B cell (primary cell): ENCODE data around the gene PRM1. TPM values are rescaled to one million over a fixed set of nuclear protein-coding genes. Genes with fewer than 3 reads are reported as not detected.

Experiments
- ATAC-seq: fragments of 200-7000 bp; cut with Tn5 transposase; one replicate; pipeline ENCODE4 v1.10.0; 2021; ENCODE audit warnings: low read depth, mild to moderate bottlenecking, moderate number of reproducible peaks, moderate library complexity
- CTCF ChIA-PET: fragments of 350-600 bp; sonication (Branson Sonifier 250); formaldehyde crosslinking; loops from one replicate; lab custom pipeline; 2021; ENCODE audit warnings: antibody characterized with exemption, inconsistent platforms; lab: Charles Lee
- POLR2A ChIA-PET: fragments of 350-600 bp; sonication (Branson Sonifier 250); formaldehyde crosslinking; loops from one replicate; lab custom pipeline; 2021; ENCODE audit warnings: antibody characterized with exemption; lab: Charles Lee
- DNase-seq: peaks from one replicate; pipeline ENCODE4 v3.0.0; 2013
- H2AFZ ChIP-seq: 2 replicates; pipeline ENCODE4 v1.6.1; 2012; ENCODE audit warnings: mild to moderate bottlenecking, low read depth, low read length; ENCODE audit not compliant: insufficient read depth, poor library complexity, severe bottlenecking
- H3K27ac ChIP-seq, 2 donors: 1 replicate in 1 of 2; 2 replicates in 1 of 2; pipeline ENCODE4 v1.5.1; 2012 to 2013; ENCODE audit warnings: low read length in 2 of 2, mild to moderate bottlenecking in 2 of 2, moderate library complexity in 1 of 2
- H3K27me3 ChIP-seq, 4 experiments: fragments of 200-600 bp in 1 of 4; sonication (generic) in 1 of 4; replicated peaks in 1 of 4; 1 replicate in 2 of 4; 2 replicates in 2 of 4; pipeline versions ENCODE4 v1.6.1 to v1.7.0; 2013 to 2016; ENCODE audit warnings: low read length in 3 of 4, mild to moderate bottlenecking in 2 of 4, mixed read lengths in 1 of 4, moderate library complexity in 1 of 4; ENCODE audit not compliant: insufficient read depth in 4 of 4, control insufficient read depth in 3 of 4; ENCODE audit errors: control extremely low read depth in 1 of 4
- H3K36me3 ChIP-seq, 2 experiments: replicated peaks in 1 of 2; 1 replicate in 1 of 2; 2 replicates in 1 of 2; pipeline versions ENCODE4 v1.6.1 to v1.7.1; 2013; ENCODE audit warnings: low read length in 1 of 2; ENCODE audit not compliant: insufficient read depth in 2 of 2, control insufficient read depth in 1 of 2; ENCODE audit errors: control extremely low read depth in 1 of 2, extremely low read depth in 1 of 2
- H3K4me1 ChIP-seq, 2 donors: fragments of 200-600 bp in 1 of 2; sonication (generic) in 1 of 2; 1 replicate in 1 of 2; 2 replicates in 1 of 2; pipeline versions ENCODE4 v1.5.1 to v1.6.1; 2013 to 2017; ENCODE audit warnings: low read length in 2 of 2; ENCODE audit not compliant: control insufficient read depth in 2 of 2, insufficient read depth in 2 of 2
- H3K4me2 ChIP-seq: replicated peaks from 2 replicates; pipeline ENCODE3; 2012; ENCODE audit warnings: mild to moderate bottlenecking, low read depth, low read length; ENCODE audit not compliant: poor library complexity, severe bottlenecking
- H3K4me3 ChIP-seq, 5 experiments: fragments of 200-600 bp in 1 of 5; sonication (generic) in 1 of 5; 1 replicate in 3 of 5; 2 replicates in 2 of 5; pipeline versions ENCODE4 v1.5.1 to v1.7.0; 2011 to 2016; ENCODE audit warnings: low read length in 4 of 5, mild to moderate bottlenecking in 4 of 5, low read depth in 2 of 5, control low read depth in 1 of 5, moderate library complexity in 1 of 5; ENCODE audit not compliant: insufficient read depth in 1 of 5; ENCODE audit errors: control extremely low read depth in 1 of 5, extremely low read depth in 1 of 5
- H3K79me2 ChIP-seq: fragments of 200-600 bp; sonication (generic); one replicate; pipeline ENCODE4 v1.6.0; 2016; ENCODE audit warnings: low read length; ENCODE audit not compliant: control insufficient read depth, insufficient read depth
- H3K9ac ChIP-seq: fragments of 200-600 bp; sonication (generic); 2 replicates; pipeline ENCODE4 v1.6.1; 2017; ENCODE audit warnings: mild to moderate bottlenecking, low read length, moderate library complexity
- H3K9me3 ChIP-seq, 3 donors: one replicate each; pipeline versions ENCODE4 v1.6.1 to v1.7.1; 2013; ENCODE audit warnings: low read length in 2 of 3; ENCODE audit not compliant: control insufficient read depth in 2 of 3, insufficient read depth in 1 of 3; ENCODE audit errors: control extremely low read depth in 1 of 3
- H4K20me1 ChIP-seq: 2 replicates; pipeline ENCODE4 v1.6.0; 2012; ENCODE audit warnings: mild to moderate bottlenecking, low read length; ENCODE audit not compliant: insufficient read depth, control insufficient read depth, poor library complexity, severe bottlenecking
- H3K27ac Mint-ChIP-seq: one replicate; pipeline ENCODE4 v1.8.0; 2021; ENCODE audit warnings: mixed read lengths
- H3K27me3 Mint-ChIP-seq: one replicate; pipeline ENCODE4 v1.8.0; 2021; ENCODE audit warnings: mixed read lengths
- H3K4me1 Mint-ChIP-seq: one replicate; pipeline ENCODE4 v1.8.0; 2021; ENCODE audit warnings: mixed read lengths
- H3K4me3 Mint-ChIP-seq: one replicate; pipeline ENCODE4 v1.8.0; 2021; ENCODE audit warnings: mixed read lengths
- H3K9me3 Mint-ChIP-seq: one replicate; pipeline ENCODE4 v1.8.0; 2022; ENCODE audit warnings: mixed read lengths; ENCODE audit not compliant: insufficient read depth
- CTCF ChIP-seq: fragments of 200-600 bp; IDR thresholded peaks from one replicate; pipeline ENCODE4 v1.8.0; 2022; ENCODE audit warnings: antibody characterized with exemption, mild to moderate bottlenecking
- WGBS: methylation state at CpG from one replicate; pipeline ENCODE4 v1.1.5; 2013; ENCODE audit warnings: missing lambda C conversion rate; ENCODE audit not compliant: insufficient coverage; 5-methylcytosine and 5-hydroxymethylcytosine counted together
- intact Hi-C: fragments of 100-400 bp; cut with micrococcal nuclease; formaldehyde crosslinking; loops from one replicate; pipeline ENCODE4 v1.10.0; 2022
- polyA plus RNA-seq: library from polyadenylated mRNA; depleted of rRNA; stranded (reverse); fragments of >200 nt; gene quantifications from 2 replicates; pipeline ENCODE4 v1.2.3, GENCODE V29; 2012
- total RNA-seq, 2 donors: library from RNA; stranded (reverse); fragments of 120-200 nt in 1 of 2; gene quantifications; 1 replicate in 1 of 2; 2 replicates in 1 of 2; pipeline versions ENCODE4 v1.2.3 to v1.2.4, GENCODE V29; 2013 to 2022

PRM1 gene
- total and polyA plus RNA-seq, 2 donors (not counting 1 experiment from before 2014, with no cell fraction given): not detected

- CTCF ChIA-PET: no interaction called here
- ATAC-seq: no peak
Measured at GRCh38 chr16:11238272-11239202, 42.6 kb downstream of the PRM1 start.

More at GRCh38 chr16:11238272-11239202, 42.6 kb downstream of the PRM1 start:
- peaks cover 9% of the 10 kb centered on the region for H3K4me1 Mint-ChIP-seq
- no peaks in the 10 kb centered on the region for H3K9me3 Mint-ChIP-seq
- Histone ChIP-seq H2AFZ (no peak overlapping the region), H3K36me3 (no peaks in the 10 kb centered on the region), H4K20me1 (no peaks in the 10 kb centered on the region), H3K4me3 (no peak overlapping the region), H3K79me2 (no peaks in the 10 kb centered on the region), H3K9me3 (no peaks in the 10 kb centered on the region), H3K4me1 (peaks cover 8 to 13% of the 10 kb centered on the region in 2 donors), H3K27me3 (no peaks in the 10 kb centered on the region), H3K27ac (no peak overlapping the region), H3K9ac (no peak overlapping the region), H3K4me2 (no peak overlapping the region)
- intact Hi-C loops: no loop called here
- TF ChIP-seq CTCF: no peak
- DNase-seq: no peak
- POLR2A ChIA-PET: interaction anchor here (1.0 to 1.1 kb wide), 2 partner anchors 17 to 18 kb away, joined by 3 read pairs; partner anchors contain the start of gene SOCS1
- no peak overlapping the region for H3K27ac Mint-ChIP-seq
- no peaks in the 10 kb centered on the region for H3K27me3 Mint-ChIP-seq
- 97% methylated on average over 10 of the region's 15 CpGs for WGBS
- no peak overlapping the region for H3K4me3 Mint-ChIP-seq
